Endothelial cell (in vitro differentiated cells): Measurements from ENCODE around the gene ZNF441. TPM values are rescaled to one million over a fixed set of nuclear protein-coding genes. Genes with fewer than 3 reads are reported as not detected.
"Not testable (repeated sequence)": the region's sequence is repeated elsewhere in the genome, so short reads cannot be mapped to it uniquely, and the experiment has no call there.

Source experiments
- DNase-seq: peaks from one replicate; pipeline ENCODE4 v3.0.0; 2021; ENCODE audit warnings: low spot score
- H3K27ac Mint-ChIP-seq: one replicate; pipeline ENCODE4 v1.8.0; 2021; ENCODE audit warnings: mixed read lengths, inconsistent platforms; ENCODE audit not compliant: unreplicated experiment
- H3K27me3 Mint-ChIP-seq: one replicate; pipeline ENCODE4 v1.8.0; 2021; ENCODE audit warnings: mild to moderate bottlenecking, moderate library complexity, mixed read lengths, inconsistent platforms; ENCODE audit not compliant: unreplicated experiment
- H3K36me3 Mint-ChIP-seq: one replicate; pipeline ENCODE4 v1.8.0; 2021; ENCODE audit warnings: mild to moderate bottlenecking, low read depth, mixed read lengths, inconsistent platforms; ENCODE audit not compliant: unreplicated experiment
- H3K4me1 Mint-ChIP-seq: one replicate; pipeline ENCODE4 v1.8.0; 2021; ENCODE audit warnings: mild to moderate bottlenecking, mixed read lengths, inconsistent platforms; ENCODE audit not compliant: unreplicated experiment
- H3K4me3 Mint-ChIP-seq: one replicate; pipeline ENCODE4 v1.8.0; 2021; ENCODE audit warnings: mild to moderate bottlenecking, mixed read lengths, inconsistent platforms; ENCODE audit not compliant: unreplicated experiment
- H3K9me3 Mint-ChIP-seq: one replicate; pipeline ENCODE4 v1.8.0; 2021; ENCODE audit warnings: mixed read lengths, inconsistent platforms; ENCODE audit not compliant: unreplicated experiment
- total RNA-seq: library from RNA; stranded (reverse); fragmentation: NEBNext Ultra II Directional; extraction: Animal tissue kit (Norgen Biotek cat#: 25700); gene quantifications from one replicate; pipeline ENCODE4 v1.2.1, GENCODE V29; 2021; ENCODE audit not compliant: unreplicated experiment
- TF ChIP-seq, protein P1 (sequence below): fragments of 200-600 bp; sonication (generic); IDR thresholded peaks from one replicate; pipeline ENCODE4 v1.5.0; 2021; ENCODE audit warnings: antibody characterized with exemption; ENCODE audit not compliant: unreplicated experiment

The ZNF441 gene
- total RNA-seq, 1 donor from 2014 or later = 0.05 TPM

DNA sequence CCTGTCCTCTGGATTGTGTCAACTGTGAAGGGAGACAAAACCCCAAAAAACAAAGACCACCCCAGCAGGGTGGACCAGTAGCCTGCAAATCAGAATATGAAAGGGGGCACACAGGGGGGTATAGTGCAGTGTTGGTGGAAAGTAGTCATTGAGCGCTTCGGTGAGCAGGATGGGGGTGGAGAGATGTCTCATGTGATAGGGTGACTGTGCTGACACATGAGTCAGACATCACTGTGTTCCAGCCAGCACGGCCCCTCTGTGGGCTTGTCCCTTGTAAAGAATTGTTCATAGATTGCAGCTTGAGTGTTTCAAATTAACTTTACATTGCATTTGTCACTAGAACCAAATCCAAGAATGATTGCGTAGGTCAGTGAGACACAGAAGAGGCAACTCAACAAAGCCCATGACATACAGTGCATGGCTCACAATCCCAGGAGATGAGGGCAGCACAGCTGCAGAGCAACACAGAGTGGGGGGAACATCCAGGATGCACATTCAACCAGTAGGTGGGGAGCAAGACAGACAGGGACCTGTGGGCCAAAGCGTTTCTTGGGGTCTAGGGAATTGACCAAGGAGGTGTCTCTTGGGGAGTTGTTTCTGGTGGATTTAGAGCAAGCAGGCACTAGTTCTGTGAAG is 54.8 kb downstream of the ZNF441 start:
- TF ChIP-seq, protein P1, sequence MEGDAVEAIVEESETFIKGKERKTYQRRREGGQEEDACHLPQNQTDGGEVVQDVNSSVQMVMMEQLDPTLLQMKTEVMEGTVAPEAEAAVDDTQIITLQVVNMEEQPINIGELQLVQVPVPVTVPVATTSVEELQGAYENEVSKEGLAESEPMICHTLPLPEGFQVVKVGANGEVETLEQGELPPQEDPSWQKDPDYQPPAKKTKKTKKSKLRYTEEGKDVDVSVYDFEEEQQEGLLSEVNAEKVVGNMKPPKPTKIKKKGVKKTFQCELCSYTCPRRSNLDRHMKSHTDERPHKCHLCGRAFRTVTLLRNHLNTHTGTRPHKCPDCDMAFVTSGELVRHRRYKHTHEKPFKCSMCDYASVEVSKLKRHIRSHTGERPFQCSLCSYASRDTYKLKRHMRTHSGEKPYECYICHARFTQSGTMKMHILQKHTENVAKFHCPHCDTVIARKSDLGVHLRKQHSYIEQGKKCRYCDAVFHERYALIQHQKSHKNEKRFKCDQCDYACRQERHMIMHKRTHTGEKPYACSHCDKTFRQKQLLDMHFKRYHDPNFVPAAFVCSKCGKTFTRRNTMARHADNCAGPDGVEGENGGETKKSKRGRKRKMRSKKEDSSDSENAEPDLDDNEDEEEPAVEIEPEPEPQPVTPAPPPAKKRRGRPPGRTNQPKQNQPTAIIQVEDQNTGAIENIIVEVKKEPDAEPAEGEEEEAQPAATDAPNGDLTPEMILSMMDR = no peak
- Mint-ChIP-seq H3K27ac (no peak overlapping the region), H3K36me3 (peaks cover 12% of the 10 kb centered on the region), H3K4me3 (no peak overlapping the region), H3K4me1 (no peaks in the 10 kb centered on the region), H3K27me3 (no peaks in the 10 kb centered on the region), H3K9me3 (peaks cover 16% of the 10 kb centered on the region)
- DNase-seq = no peak

DNA sequence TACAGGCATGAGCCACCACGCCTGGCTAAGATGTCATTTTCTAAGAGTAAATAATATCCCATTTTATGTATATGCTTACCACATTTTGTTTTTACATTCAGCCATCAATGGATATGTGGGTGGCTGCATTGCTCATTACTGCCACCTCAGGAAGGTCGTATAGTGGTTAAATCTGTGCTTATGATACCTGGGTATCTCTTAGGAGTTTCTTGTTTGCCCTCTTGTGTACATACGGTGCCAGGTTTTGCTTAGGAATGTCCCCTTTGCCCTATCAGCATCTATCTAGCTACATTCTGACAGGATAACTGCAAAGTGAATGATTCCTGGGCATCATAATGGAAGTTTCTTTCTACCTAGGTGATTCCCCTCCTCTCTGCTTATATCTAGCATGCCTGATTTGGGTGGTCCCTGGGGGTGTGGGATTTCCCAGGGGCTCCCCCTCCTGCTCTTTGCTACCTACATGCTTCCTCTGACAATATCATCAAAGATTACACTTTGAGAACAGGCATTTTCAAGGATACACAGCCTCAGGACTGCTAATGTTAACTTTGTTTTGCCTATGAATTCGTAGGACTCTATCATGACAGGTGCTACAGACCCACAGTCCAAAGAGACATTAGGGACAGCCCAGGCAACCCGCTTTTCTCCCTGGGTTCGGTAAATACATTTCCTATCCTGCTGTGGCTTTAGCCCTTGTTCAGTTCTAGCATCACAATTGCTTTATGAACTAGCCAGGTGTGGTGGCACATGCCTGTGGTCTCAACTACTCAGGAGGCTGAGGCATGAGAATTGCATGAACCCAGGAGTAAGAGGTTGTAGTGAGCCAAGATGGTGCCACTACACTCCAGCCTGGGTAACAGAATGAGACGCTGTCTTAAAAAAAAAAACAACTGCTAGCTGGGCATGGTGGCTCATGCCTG is 62.4 kb downstream of the ZNF441 start:
- not testable (repeated sequence) for DNase-seq, H3K27me3 Mint-ChIP-seq, H3K4me3 Mint-ChIP-seq, H3K36me3 Mint-ChIP-seq, H3K27ac Mint-ChIP-seq, H3K4me1 Mint-ChIP-seq
- peaks cover 37% of the 10 kb centered on the region for H3K9me3 Mint-ChIP-seq

DNA sequence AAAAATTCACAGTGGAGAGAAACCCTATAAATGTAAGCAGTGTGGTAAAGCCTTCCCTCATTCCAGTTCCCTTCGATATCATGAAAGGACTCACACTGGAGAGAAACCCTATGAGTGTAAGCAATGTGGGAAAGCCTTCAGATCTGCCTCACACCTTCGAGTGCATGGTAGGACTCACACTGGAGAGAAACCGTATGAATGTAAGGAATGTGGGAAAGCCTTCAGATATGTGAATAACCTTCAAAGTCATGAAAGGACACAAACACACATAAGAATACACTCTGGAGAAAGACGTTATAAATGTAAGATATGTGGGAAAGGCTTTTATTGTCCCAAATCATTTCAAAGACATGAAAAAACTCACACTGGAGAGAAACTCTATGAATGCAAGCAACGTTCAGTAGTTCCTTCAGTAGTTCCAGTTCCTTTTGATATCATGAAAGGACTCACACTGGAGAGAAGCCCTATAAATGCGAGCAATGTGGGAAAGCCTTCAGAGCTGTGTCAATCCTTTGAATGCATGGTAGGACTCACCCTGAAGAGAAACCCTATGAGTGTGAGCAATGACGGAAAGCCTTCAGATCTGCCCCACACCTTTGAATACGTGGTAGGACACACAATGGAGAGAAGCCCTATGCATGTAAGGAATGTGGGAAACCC is 65.6 kb downstream of the ZNF441 start:
- Mint-ChIP-seq H3K4me3 (no peak overlapping the region), H3K9me3 (peaks cover 45% of the 10 kb centered on the region), H3K4me1 (no peaks in the 10 kb centered on the region), H3K36me3 (no peaks in the 10 kb centered on the region), H3K27me3 (peaks cover 2% of the 10 kb centered on the region), H3K27ac (no peak overlapping the region)
- no peak for DNase-seq
- TF ChIP-seq, protein P1 = no peak

DNA sequence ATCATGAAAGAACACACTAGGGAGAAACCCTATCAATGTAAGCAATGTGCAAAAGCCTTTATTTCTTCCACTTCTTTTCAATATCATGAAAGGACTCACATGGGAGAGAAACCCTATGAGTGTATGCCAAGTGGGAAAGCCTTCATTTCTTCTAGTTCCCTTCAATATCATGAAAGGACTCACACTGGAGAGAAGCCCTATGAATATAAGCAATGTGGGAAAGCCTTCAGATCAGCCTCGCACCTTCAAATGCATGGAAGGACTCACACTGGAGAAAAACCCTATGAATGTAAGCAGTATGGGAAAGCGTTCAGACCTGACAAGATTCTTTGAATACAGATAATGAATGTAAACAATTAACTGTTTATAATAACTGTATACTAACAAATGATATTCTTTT is 66.7 kb downstream of the ZNF441 start:
- H3K27ac Mint-ChIP-seq = no peak overlapping the region
- DNase-seq = no peak

More for the DNA sequence above, 66.7 kb downstream of the ZNF441 start:
- Mint-ChIP-seq H3K4me3 (no peak overlapping the region), H3K9me3 (peaks cover 40% of the 10 kb centered on the region), H3K4me1 (no peaks in the 10 kb centered on the region), H3K27me3 (no peaks in the 10 kb centered on the region), H3K36me3 (no peaks in the 10 kb centered on the region)
- TF ChIP-seq, protein P1 = no peak

Other genes with a start within 250 kb of the ZNF441 start
- 16.7 TPM for gene ECSIT, start 237.9 kb upstream of the ZNF441 start, total RNA-seq
- gene CNN1, start 228.1 kb upstream of the ZNF441 start, total RNA-seq = 1.5 TPM
- gene ELOF1, start 207.8 kb upstream of the ZNF441 start, total RNA-seq = 44.0 TPM
- gene ACP5, start 189.4 kb upstream of the ZNF441 start, total RNA-seq = 0.95 TPM
- 21.9 TPM for gene ZNF627, start 169.5 kb upstream of the ZNF441 start, total RNA-seq
- gene ZNF823, start 28.1 kb upstream of the ZNF441 start, total RNA-seq = 6.7 TPM
- gene ZNF491, start 31.5 kb downstream of the ZNF441 start, total RNA-seq = not detected
- gene ZNF440, start 47.3 kb downstream of the ZNF441 start, total RNA-seq = 0.44 TPM
- 0.18 TPM for gene ZNF439, start 81.7 kb downstream of the ZNF441 start, total RNA-seq
- not detected for gene ZNF69, start 120.8 kb downstream of the ZNF441 start, total RNA-seq
- 0.18 TPM for gene ZNF700, start 158.1 kb downstream of the ZNF441 start, total RNA-seq
- gene ZNF763, start 198.0 kb downstream of the ZNF441 start, total RNA-seq = not detected